Lung (tissue), 12 donors: ENCODE measurements around the gene LDLRAP1. TPM values are rescaled to one million over a fixed set of nuclear protein-coding genes. Genes with fewer than 3 reads are reported as not detected.

ENCODE experiments used
- ATAC-seq: fragments of 200-7000 bp; cut with Tn5 transposase; one replicate; pipeline ENCODE4 v1.9.1; 2020; ENCODE audit warnings: moderate number of reproducible peaks; ENCODE audit not compliant: insufficient read depth, low FRiP score
- DNase-seq, 3 donors: peaks; one replicate each; pipeline ENCODE4 v3.0.0-alpha.2; 2013 to 2017
- H3K27ac ChIP-seq, 2 donors: one replicate each; pipeline ENCODE4 v1.5.1; 2013; ENCODE audit warnings: mild to moderate bottlenecking in 2 of 2, moderate library complexity in 2 of 2, control low read depth in 1 of 2, inconsistent platforms in 1 of 2, low read depth in 1 of 2, low read length in 1 of 2
- H3K27me3 ChIP-seq, 3 donors: one replicate each; pipeline ENCODE4 v1.5.1; 2013; ENCODE audit warnings: low read length in 2 of 3; ENCODE audit not compliant: control insufficient read depth in 3 of 3, insufficient read depth in 3 of 3
- H3K36me3 ChIP-seq, 4 donors: one replicate each; pipeline ENCODE4 v1.5.1; 2013; ENCODE audit warnings: low read length in 4 of 4, mild to moderate bottlenecking in 1 of 4, moderate library complexity in 1 of 4; ENCODE audit not compliant: control insufficient read depth in 4 of 4, insufficient read depth in 4 of 4
- H3K4me1 ChIP-seq, 5 donors: one replicate each; pipeline ENCODE4 v1.5.1; 2013; ENCODE audit warnings: low read length in 5 of 5, mild to moderate bottlenecking in 2 of 5, moderate library complexity in 1 of 5; ENCODE audit not compliant: control insufficient read depth in 5 of 5, insufficient read depth in 5 of 5
- H3K4me3 ChIP-seq: one replicate; pipeline ENCODE4 v1.5.1; 2013; ENCODE audit warnings: mild to moderate bottlenecking, control low read depth, moderate library complexity
- H3K9ac ChIP-seq, 2 donors: one replicate each; pipeline ENCODE4 v1.5.1; 2013; ENCODE audit warnings: low read length in 2 of 2, control low read depth in 1 of 2; ENCODE audit not compliant: insufficient read depth in 1 of 2
- H3K9me3 ChIP-seq, 4 donors: one replicate each; pipeline ENCODE4 v1.5.1; 2013; ENCODE audit warnings: low read length in 3 of 4, mild to moderate bottlenecking in 1 of 4, moderate library complexity in 1 of 4; ENCODE audit not compliant: control insufficient read depth in 4 of 4, insufficient read depth in 3 of 4
- CTCF ChIP-seq: IDR thresholded peaks from 2 replicates; pipeline ENCODE4 v1.5.1; 2012; ENCODE audit warnings: mild to moderate bottlenecking; ENCODE audit errors: control extremely low read depth, extremely low read depth
- WGBS, 2 donors: extraction: QIAGEN DNeasy Blood & Tissue Kit; methylation state at CpG; one replicate each; pipeline ENCODE4 v1.1.7; 2013; 5-methylcytosine and 5-hydroxymethylcytosine counted together
- polyA plus RNA-seq, 2 donors: library from polyadenylated mRNA; stranded (reverse); fragments of 200-250 nt; gene quantifications; one replicate each; pipeline ENCODE4 v1.2.1, GENCODE V29; 2013
- total RNA-seq, 2 donors: library from RNA; depleted of rRNA in 1 of 2; stranded (reverse); fragments of >200 nt in 1 of 2; gene quantifications; one replicate each; pipeline ENCODE4 v1.2.1, GENCODE V29; 2014 to 2021
- donor health status: control.
- donor health status: control.
- donor health status: Bipolar disorder and iron deficiency.
- donor health status: healthy.
- donor health status: DM: yes; HTN: yes; CAD: no.

The LDLRAP1 gene
- total and polyA plus RNA-seq, 4 donors, result 15.2 to 23.4 (median 18.3) TPM

DNA sequence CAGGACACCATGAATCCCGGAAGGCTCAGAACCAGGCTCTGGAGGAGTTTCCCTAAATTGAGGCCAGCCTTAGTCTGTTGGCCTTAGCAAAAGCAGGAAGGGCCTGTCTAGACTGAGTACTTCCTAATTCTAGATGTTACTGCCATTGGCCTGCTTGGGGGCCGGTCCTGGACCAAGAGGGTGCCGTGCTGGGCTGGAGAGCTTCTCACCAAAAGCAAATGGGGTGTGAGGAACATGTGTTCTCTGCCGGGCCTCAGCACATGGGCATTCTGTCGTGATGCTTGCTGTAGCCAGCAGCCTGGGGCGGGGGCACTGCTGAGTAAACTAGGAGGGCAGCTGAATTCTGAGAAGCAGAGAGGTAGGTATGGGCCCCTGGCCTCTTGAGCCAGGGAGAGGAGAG is 37.5 kb downstream of the LDLRAP1 start:
- H3K36me3 ChIP-seq, result no peaks in the 10 kb centered on the region
- H3K4me1 ChIP-seq, result peaks cover 0 to 44% (median 6%) of the 10 kb centered on the region in 5 donors
- no peak for TF ChIP-seq CTCF
- no peak overlapping the region for H3K27ac ChIP-seq
- peak; percentile 64 to 72 (median 67) for DNase-seq
- no peaks in the 10 kb centered on the region for H3K27me3 ChIP-seq
- H3K4me3 ChIP-seq, result no peak overlapping the region
- no peak overlapping the region for H3K9ac ChIP-seq
- 50 to 60% methylated on average over 6 of the region's 6 CpGs for whole genome bisulfite sequencing, 2 donors
- ATAC-seq, result no peak
- H3K9me3 ChIP-seq, result no peaks in the 10 kb centered on the region

DNA sequence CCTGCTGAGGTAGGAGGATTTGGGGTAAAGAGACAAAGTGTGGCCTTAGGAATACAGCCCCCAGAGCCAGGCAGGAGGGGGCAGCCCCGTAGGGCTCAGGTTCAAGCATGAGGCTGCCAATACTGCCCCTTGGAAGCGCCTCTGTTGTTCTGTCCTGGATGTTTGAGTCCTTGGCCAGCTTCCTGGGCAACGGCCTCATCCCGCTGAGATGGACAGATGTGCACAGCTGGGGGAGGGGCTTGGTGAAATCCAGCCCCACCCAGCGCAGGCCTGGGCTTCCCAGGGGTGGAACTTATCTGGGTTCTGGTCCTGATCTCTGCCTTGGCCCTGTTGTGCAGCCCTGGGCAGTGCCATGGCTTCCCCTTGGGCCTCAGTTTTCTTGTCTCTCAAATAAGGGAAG is 38.4 kb downstream of the LDLRAP1 start:
- WGBS, 2 donors, result 80 to 82% methylated on average over 5 of the region's 5 CpGs
- peak; percentile 45 to 55 (median 49) for DNase-seq
- Histone ChIP-seq H3K4me1 (peaks cover 0 to 44% (median 6%) of the 10 kb centered on the region in 5 donors), H3K9me3 (no peaks in the 10 kb centered on the region), H3K9ac (no peak overlapping the region), H3K4me3 (no peak overlapping the region), H3K27me3 (no peaks in the 10 kb centered on the region), H3K27ac (no peak overlapping the region), H3K36me3 (no peaks in the 10 kb centered on the region)
- TF ChIP-seq CTCF, result no peak
- ATAC-seq, result no peak

DNA sequence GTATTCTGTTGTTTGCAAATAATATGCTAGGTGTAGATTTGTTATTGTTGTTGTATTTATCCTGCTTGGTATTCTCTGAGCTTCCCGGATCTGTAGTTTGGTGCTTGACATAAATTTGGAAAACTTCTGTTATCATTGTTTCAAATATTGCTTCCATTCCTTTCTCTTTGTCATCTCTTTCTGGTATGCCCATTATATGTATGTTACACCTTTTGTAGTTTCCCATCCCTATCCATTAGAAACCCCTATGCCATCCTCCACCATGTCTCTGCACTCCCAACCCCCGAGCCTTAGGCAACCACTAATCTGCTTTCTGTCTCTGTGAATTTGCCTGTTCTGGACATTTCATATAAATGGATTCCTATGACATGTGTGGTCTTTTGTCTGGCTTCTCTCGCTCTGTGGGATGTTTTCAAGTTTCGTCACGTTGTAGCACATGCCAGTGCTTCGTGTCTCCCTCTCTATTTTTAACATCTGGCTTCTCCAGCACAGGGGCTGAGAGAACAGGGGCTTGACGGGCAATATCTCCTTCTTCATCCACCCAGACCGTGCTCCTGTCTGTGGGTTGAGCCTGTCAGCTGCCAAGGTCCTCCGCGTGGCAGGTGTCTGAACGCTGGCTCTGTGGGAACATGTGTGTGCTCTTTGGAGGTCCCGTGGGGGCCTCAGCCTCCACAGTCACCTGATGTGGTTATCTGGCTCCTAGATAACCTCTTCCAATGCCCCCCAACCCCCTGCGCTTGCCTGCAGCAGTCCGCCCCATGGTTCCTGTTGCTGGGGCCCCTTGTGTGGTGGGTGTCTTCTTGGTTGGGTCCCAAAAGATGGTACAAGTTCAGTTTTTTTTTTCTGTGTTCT is 40.3 kb downstream of the LDLRAP1 start:
- 87 to 89% methylated on average over 14 of the region's 14 CpGs for WGBS, 2 donors
- no peak overlapping the region for H3K27ac ChIP-seq
- no peaks in the 10 kb centered on the region for H3K27me3 ChIP-seq
- ATAC-seq (no peak), DNase-seq (no peak)
- no peak for TF ChIP-seq CTCF
- no peak overlapping the region for H3K4me3 ChIP-seq
- H3K9ac ChIP-seq, result no peak overlapping the region
- H3K9me3 ChIP-seq, result no peaks in the 10 kb centered on the region
- peaks cover 0 to 32% (median 8%) of the 10 kb centered on the region in 5 donors for H3K4me1 ChIP-seq
- no peaks in the 10 kb centered on the region for H3K36me3 ChIP-seq
